HepG2 (cell line): ENCODE measurements around the gene ALK. TPM values are rescaled to one million over a fixed set of nuclear protein-coding genes. Genes with fewer than 3 reads are reported as not detected.

Source experiments
- ATAC-seq: fragments of 200-7000 bp; cut with Tn5 transposase; 3 replicates; pipeline ENCODE4 v1.9.1; 2020; ENCODE audit warnings: mild to moderate bottlenecking, moderate library complexity
- BruUV-seq: library from RNA; stranded (reverse); fragments of 400-500 nt; replicated peaks from 2 replicates; lab custom pipeline; 2021; lab: Mats Ljungman, UMichigan
- CTCF ChIA-PET: fragments of 300-600 bp; formaldehyde crosslinking; extraction: SDS; loops from one replicate; lab custom pipeline; 2021; ENCODE audit warnings: low total read pairs, inconsistent platforms, low intra/inter-chr PET ratio; lab: Yijun Ruan, JAX
- POLR2A ChIA-PET: fragments of 350-600 bp; sonication (Branson Sonifier 250); formaldehyde crosslinking; loops from one replicate; lab custom pipeline; 2020; ENCODE audit warnings: antibody characterized with exemption, inconsistent platforms; lab: Yijun Ruan, JAX
- DNase-seq: peaks from one replicate; pipeline ENCODE4 v3.0.0-alpha.2; 2015; ENCODE audit warnings: low spot score
- FAIRE-seq: peaks from 3 replicates; lab custom pipeline; 2011; peaks lifted over from hg19 to GRCh38; lab: Jason Lieb, UNC
- H2AFZ ChIP-seq: one replicate; pipeline ENCODE4 v1.6.1; 2011; ENCODE audit warnings: low read length, inconsistent platforms
- H3K27ac ChIP-seq: fragments of 300-600 bp; 3 replicates; pipeline ENCODE4 v1.8.0; 2011; ENCODE audit warnings: mixed run types, mild to moderate bottlenecking, mixed read lengths, low read length, inconsistent platforms; ENCODE audit not compliant: insufficient read depth; ENCODE audit errors: extremely low read length
- H3K27me3 ChIP-seq, 2 experiments: fragments of 200-600 bp in 1 of 2; 2 replicates in 1 of 2; 3 replicates in 1 of 2; pipeline versions ENCODE4 v1.6.0 to v1.8.0; 2011; ENCODE audit warnings: low read length in 2 of 2, mild to moderate bottlenecking in 2 of 2, moderate library complexity in 2 of 2, inconsistent platforms in 1 of 2; ENCODE audit not compliant: insufficient read depth in 2 of 2, control insufficient read depth in 1 of 2
- H3K36me3 ChIP-seq, 2 experiments: fragments of 200-600 bp in 1 of 2; replicated peaks in 1 of 2; 2 replicates in 1 of 2; 3 replicates in 1 of 2; pipeline versions ENCODE4 v1.5.1 to v1.8.0; 2011; ENCODE audit warnings: low read length in 2 of 2, inconsistent platforms in 1 of 2; ENCODE audit not compliant: insufficient read depth in 2 of 2, control insufficient read depth in 1 of 2
- H3K4me1 ChIP-seq: 2 replicates; pipeline ENCODE4 v1.5.1; 2012; ENCODE audit warnings: low read length, inconsistent platforms; ENCODE audit not compliant: insufficient read depth
- H3K4me2 ChIP-seq: 2 replicates; pipeline ENCODE4 v1.6.0; 2011; ENCODE audit warnings: low read depth, low read length, inconsistent platforms
- H3K4me3 ChIP-seq, 3 experiments: fragments of 200-600 bp in 1 of 3; sonication (generic), shearing (Covaris generic) in 1 of 3; replicated peaks in 1 of 3; 2 replicates each; pipeline ENCODE4 v1.5.1; 2011 to 2016; ENCODE audit warnings: low read length in 3 of 3, inconsistent platforms in 2 of 3, low read depth in 2 of 3, mild to moderate bottlenecking in 2 of 3, control low read depth in 1 of 3, mixed read lengths in 1 of 3; ENCODE audit not compliant: insufficient read depth in 1 of 3
- H3K79me2 ChIP-seq: one replicate; pipeline ENCODE4 v1.6.1; 2011; ENCODE audit warnings: low read length, inconsistent platforms; ENCODE audit not compliant: insufficient read depth
- H3K9ac ChIP-seq: 2 replicates; pipeline ENCODE4 v1.6.0; 2011; ENCODE audit warnings: mild to moderate bottlenecking, low read depth, low read length, inconsistent platforms; ENCODE audit not compliant: insufficient read depth
- H3K9me3 ChIP-seq: 2 replicates; pipeline ENCODE4 v1.5.1; 2012; ENCODE audit warnings: mild to moderate bottlenecking, low read length
- H4K20me1 ChIP-seq: 2 replicates; pipeline ENCODE4 v1.6.0; 2011; ENCODE audit warnings: inconsistent platforms, mild to moderate bottlenecking, low read length, moderate library complexity; ENCODE audit not compliant: insufficient read depth
- GFI1 ChIP-seq: sonication (generic); formaldehyde crosslinking; IDR thresholded peaks from 2 replicates; pipeline ENCODE4 v1.5.0; 2020; ENCODE audit warnings: missing genetic modification reagents, mild to moderate bottlenecking, borderline replicate concordance
- LCORL ChIP-seq, 2 experiments: fragments of 450-650 bp in 1 of 2; sonication (generic) in 1 of 2; formaldehyde crosslinking in 1 of 2; IDR thresholded peaks; 2 replicates each; pipeline versions ENCODE4 v1.5.0 to v1.6.1; 2017 to 2020; ENCODE audit warnings: antibody characterized with exemption in 1 of 2, missing genetic modification reagents in 1 of 2
- NFYC ChIP-seq: IDR thresholded peaks from 2 replicates; pipeline ENCODE4 v1.6.1; 2016; ENCODE audit warnings: missing genetic modification reagents, missing compliant biosample characterization
- ZNF576 ChIP-seq: sonication (generic); formaldehyde crosslinking; IDR thresholded peaks from 2 replicates; pipeline ENCODE4 v1.4.0; 2020; ENCODE audit warnings: mild to moderate bottlenecking, missing genetic modification reagents
- WGBS: methylation state at CpG from one replicate; pipeline ENCODE4 v1.1.6; 2017; ENCODE audit warnings: low lambda C conversion rate; 5-methylcytosine and 5-hydroxymethylcytosine counted together
- in situ Hi-C: cut with HindIII; loops from 2 replicates; pipeline ENCODE4 v1.10.0; 2017; ENCODE audit warnings: low pct_unique_long_range_greater_than_20kb; ENCODE audit not compliant: extremely low pct_ligation_motif_present
- intact Hi-C: fragments of 100-400 bp; cut with micrococcal nuclease; formaldehyde crosslinking; loops from one replicate; pipeline ENCODE4 v1.10.0; 2022; ENCODE audit not compliant: unreplicated experiment
- polyA plus RNA-seq, 8 experiments: library from polyadenylated mRNA; depleted of rRNA in 3 of 8; stranded (reverse) in 7 of 8; unstranded in 1 of 8; fragments of >200 nt; fragmentation: Illumina TruSeq in 4 of 8; extraction: Trizol in 4 of 8; gene quantifications; 2 replicates each; pipeline versions ENCODE4 v1.2.1 to v1.2.3, GENCODE V29; 2011 to 2016; ENCODE audit warnings: low read depth in 4 of 8, missing spikeins in 1 of 8, mixed read lengths in 1 of 8; ENCODE audit not compliant: insufficient read depth in 1 of 8
- total RNA-seq, 5 experiments: library from RNA; depleted of rRNA; stranded (reverse); fragments of >200 nt; fragmentation: Illumina TruSeq; extraction: Trizol; gene quantifications; 2 replicates each; pipeline ENCODE4 v1.2.3, GENCODE V29; 2016; ENCODE audit warnings: low read depth in 1 of 5

ALK gene
- total and polyA plus RNA-seq, 2 of the 13 experiments (the other 11 are each of a cell fraction or from before 2014, with no cell fraction given) = not detected

- no peak overlapping the region for H3K9ac ChIP-seq
- ATAC-seq = no peak
- no peak for DNase-seq
- no peaks in the 10 kb centered on the region for H4K20me1 ChIP-seq
- ChIA-PET CTCF (no interaction called here), POLR2A (no interaction called here)
- H3K36me3 ChIP-seq = no peaks in the 10 kb centered on the region
- no peaks in the 10 kb centered on the region for H3K4me1 ChIP-seq
- H2AFZ ChIP-seq = no peak overlapping the region
- intact Hi-C loops (no loop called here), in situ Hi-C loops (no loop called here)
- no peak for FAIRE-seq
- no TSS peak for BruUV-seq
- H3K27me3 ChIP-seq = no peaks in the 10 kb centered on the region
- no peak for TF ChIP-seq ZNF576 (CRISPR knock-in tag)
- no peaks in the 10 kb centered on the region for H3K79me2 ChIP-seq
- H3K9me3 ChIP-seq = no peaks in the 10 kb centered on the region
- H3K4me2 ChIP-seq = no peak overlapping the region
- H3K4me3 ChIP-seq = no peak overlapping the region
- no peak overlapping the region for H3K27ac ChIP-seq
- 41% methylated on average over 7 of the region's 7 CpGs for WGBS
Observed at GRCh38 chr2:29782549-29783458, 138.6 kb downstream of the ALK start.

GRCh38 chr2:29782087-29782486, 139.3 kb downstream of the ALK start:
- ATAC-seq = no peak
- no peaks in the 10 kb centered on the region for H3K79me2 ChIP-seq
- TF ChIP-seq NFYC (CRISPR knock-in tag) = no peak
- no peak for TF ChIP-seq GFI1 (CRISPR knock-in tag)
- no peak for TF ChIP-seq LCORL (IDR thresholded peaks at IDR 0.05)
- TF ChIP-seq LCORL (CRISPR knock-in tag; IDR thresholded peaks at IDR 0.05) = no peak
- no peak for DNase-seq
- H3K27me3 ChIP-seq = no peaks in the 10 kb centered on the region
- no peak overlapping the region for H2AFZ ChIP-seq
- no peak overlapping the region for H3K27ac ChIP-seq
- ChIA-PET CTCF (no interaction called here), POLR2A (no interaction called here)
- no peak for FAIRE-seq
- no peaks in the 10 kb centered on the region for H3K4me1 ChIP-seq
- in situ Hi-C loops (no loop called here), intact Hi-C loops (no loop called here)
- no peak overlapping the region for H3K9ac ChIP-seq
- H3K4me2 ChIP-seq = no peak overlapping the region
- H3K36me3 ChIP-seq = no peaks in the 10 kb centered on the region
- no TSS peak for BruUV-seq
- 17% methylated on average over 1 of the region's 1 CpG for WGBS
- H3K9me3 ChIP-seq = no peaks in the 10 kb centered on the region
- no peak overlapping the region for H3K4me3 ChIP-seq
- no peaks in the 10 kb centered on the region for H4K20me1 ChIP-seq
